ENCODE data around the gene VSTM2B. TPM values are rescaled to one million over a fixed set of nuclear protein-coding genes. Genes with fewer than 3 reads are reported as not detected.

Gene VSTM2B
- total and polyA plus RNA-seq, 2 of the 13 experiments (the other 11 are each of a cell fraction or from before 2014, with no cell fraction given) = not detected

GRCh38 chr19:29550896-29551295 is 25.1 kb downstream of the VSTM2B start:
- peaks cover 12% of the 10 kb centered on the region for H3K4me1 ChIP-seq (ENCODE audit: insufficient read depth, low read length)
- intact Hi-C loops (cut with micrococcal nuclease; ENCODE audit: unreplicated experiment) (no loop called here), in situ Hi-C loops (cut with HindIII; ENCODE audit: extremely low pct_ligation_motif_present, low pct_unique_long_range_greater_than_20kb) (no loop called here)
- H3K79me2 ChIP-seq (ENCODE audit: insufficient read depth, low read length) = no peaks in the 10 kb centered on the region
- no peaks in the 10 kb centered on the region; the same call in 1 of the 2 replicates for H4K20me1 ChIP-seq (ENCODE audit: insufficient read depth, low read length)
- no peak overlapping the region for H2AFZ ChIP-seq (ENCODE audit: low read length)
- no peak overlapping the region for H3K9ac ChIP-seq (ENCODE audit: insufficient read depth, low read depth, low read length)
- H3K9me3 ChIP-seq (ENCODE audit: low read length) = peaks cover 15% of the 10 kb centered on the region
- no peak overlapping the region for H3K4me2 ChIP-seq (ENCODE audit: low read depth, low read length)
- H3K27ac ChIP-seq (ENCODE audit: extremely low read length, insufficient read depth, low read length) = no peak overlapping the region
- H3K4me3 ChIP-seq (replicated peaks in 1 of 3; ENCODE audit: insufficient read depth in 1 of 3, low read depth in 2 of 3, low read length in 3 of 3) = no peak overlapping the region
- ATAC-seq (no peak), DNase-seq (ENCODE audit: low spot score) (no peak), FAIRE-seq (no peak)
- CTCF ChIA-PET (ENCODE audit: low intra/inter-chr PET ratio, low total read pairs) = no interaction called here
- POLR2A ChIA-PET = no interaction called here
- no peaks in the 10 kb centered on the region for H3K27me3 ChIP-seq (ENCODE audit: control insufficient read depth in 1 of 2, insufficient read depth in 2 of 2, low read length in 2 of 2)
- TF ChIP-seq RAD51 (IDR thresholded peaks at IDR 0.05; ENCODE audit: borderline replicate concordance) (no peak), ZFP41 (CRISPR knock-in tag; IDR thresholded peaks at IDR 0.05; ENCODE audit: borderline replicate concordance) (no peak), IKZF5 (CRISPR knock-in tag; IDR thresholded peaks at IDR 0.05) (no peak)
- no TSS peak for BruUV-seq (replicated peaks)
- 15% methylated on average over 2 of the region's 5 CpGs for WGBS (ENCODE audit: low lambda C conversion rate)
- no peaks in the 10 kb centered on the region for H3K36me3 ChIP-seq (replicated peaks in 1 of 2; ENCODE audit: control insufficient read depth in 1 of 2, insufficient read depth in 2 of 2, low read length in 2 of 2)

GRCh38 chr19:29551774-29552173 is 26.0 kb downstream of the VSTM2B start:
- Histone ChIP-seq H3K79me2 (ENCODE audit: insufficient read depth, low read length) (no peaks in the 10 kb centered on the region), H3K27me3 (ENCODE audit: control insufficient read depth in 1 of 2, insufficient read depth in 2 of 2, low read length in 2 of 2) (no peaks in the 10 kb centered on the region), H3K36me3 (replicated peaks in 1 of 2; ENCODE audit: control insufficient read depth in 1 of 2, insufficient read depth in 2 of 2, low read length in 2 of 2) (no peaks in the 10 kb centered on the region), H3K9ac (ENCODE audit: insufficient read depth, low read depth, low read length) (no peak overlapping the region), H3K9me3 (ENCODE audit: low read length) (peaks cover 15% of the 10 kb centered on the region), H3K4me1 (ENCODE audit: insufficient read depth, low read length) (peaks cover 3% of the 10 kb centered on the region), H2AFZ (ENCODE audit: low read length) (no peak overlapping the region), H3K27ac (ENCODE audit: extremely low read length, insufficient read depth, low read length) (no peak overlapping the region), H3K4me2 (ENCODE audit: low read depth, low read length) (no peak overlapping the region), H4K20me1 (ENCODE audit: insufficient read depth, low read length) (no peaks in the 10 kb centered on the region; the same call in 1 of the 2 replicates), H3K4me3 (replicated peaks in 1 of 3; ENCODE audit: insufficient read depth in 1 of 3, low read depth in 2 of 3, low read length in 3 of 3) (no peak overlapping the region)
- 41% methylated on average over 3 of the region's 3 CpGs for WGBS (ENCODE audit: low lambda C conversion rate)
- TF ChIP-seq DR1 (CRISPR knock-in tag; IDR thresholded peaks at IDR 0.05) (no peak), GLMP (CRISPR knock-in tag; IDR thresholded peaks at IDR 0.05; ENCODE audit: borderline replicate concordance) (no peak), ZNF24 (IDR thresholded peaks at IDR 0.05) (no peak), ETV5 (CRISPR knock-in tag; IDR thresholded peaks at IDR 0.05; ENCODE audit: borderline replicate concordance) (no peak), ZNF18 (CRISPR knock-in tag; IDR thresholded peaks at IDR 0.05; ENCODE audit: insufficient replicate concordance) (no peak), PBX3 (CRISPR knock-in tag; IDR thresholded peaks at IDR 0.05; ENCODE audit: borderline replicate concordance) (no peak), ZNF263 (CRISPR knock-in tag; IDR thresholded peaks at IDR 0.05) (no peak), SP1 (IDR thresholded peaks at IDR 0.05) (no peak), SP1 (CRISPR knock-in tag; IDR thresholded peaks at IDR 0.05) (no peak)
- no peak for DNase-seq (ENCODE audit: low spot score)
- no peak for ATAC-seq
- no TSS peak for BruUV-seq (replicated peaks)
- intact Hi-C loops (cut with micrococcal nuclease; ENCODE audit: unreplicated experiment) = no loop called here
- FAIRE-seq = no peak
- in situ Hi-C loops (cut with HindIII; ENCODE audit: extremely low pct_ligation_motif_present, low pct_unique_long_range_greater_than_20kb) = no loop called here
- ChIA-PET CTCF (ENCODE audit: low intra/inter-chr PET ratio, low total read pairs) (no interaction called here), POLR2A (no interaction called here)
